Breast epithelium (tissue), 3 donors: ENCODE results near the gene CD28.

Source experiments
- POLR2AphosphoS5 ChIP-seq, 3 donors: sonication (generic); formaldehyde crosslinking; IDR thresholded peaks; one replicate each; pipeline ENCODE4 v1.6.1; 2017; ENCODE audit warnings: antibody characterized with exemption in 3 of 3
- TF ChIP-seq, protein P1 (sequence below), 3 donors: fragments of 450-650 bp; IDR thresholded peaks; one replicate each; pipeline ENCODE4 v1.5.1; 2016 to 2017; ENCODE audit warnings: antibody characterized with exemption in 3 of 3, mild to moderate bottlenecking in 3 of 3, moderate library complexity in 3 of 3

DNA sequence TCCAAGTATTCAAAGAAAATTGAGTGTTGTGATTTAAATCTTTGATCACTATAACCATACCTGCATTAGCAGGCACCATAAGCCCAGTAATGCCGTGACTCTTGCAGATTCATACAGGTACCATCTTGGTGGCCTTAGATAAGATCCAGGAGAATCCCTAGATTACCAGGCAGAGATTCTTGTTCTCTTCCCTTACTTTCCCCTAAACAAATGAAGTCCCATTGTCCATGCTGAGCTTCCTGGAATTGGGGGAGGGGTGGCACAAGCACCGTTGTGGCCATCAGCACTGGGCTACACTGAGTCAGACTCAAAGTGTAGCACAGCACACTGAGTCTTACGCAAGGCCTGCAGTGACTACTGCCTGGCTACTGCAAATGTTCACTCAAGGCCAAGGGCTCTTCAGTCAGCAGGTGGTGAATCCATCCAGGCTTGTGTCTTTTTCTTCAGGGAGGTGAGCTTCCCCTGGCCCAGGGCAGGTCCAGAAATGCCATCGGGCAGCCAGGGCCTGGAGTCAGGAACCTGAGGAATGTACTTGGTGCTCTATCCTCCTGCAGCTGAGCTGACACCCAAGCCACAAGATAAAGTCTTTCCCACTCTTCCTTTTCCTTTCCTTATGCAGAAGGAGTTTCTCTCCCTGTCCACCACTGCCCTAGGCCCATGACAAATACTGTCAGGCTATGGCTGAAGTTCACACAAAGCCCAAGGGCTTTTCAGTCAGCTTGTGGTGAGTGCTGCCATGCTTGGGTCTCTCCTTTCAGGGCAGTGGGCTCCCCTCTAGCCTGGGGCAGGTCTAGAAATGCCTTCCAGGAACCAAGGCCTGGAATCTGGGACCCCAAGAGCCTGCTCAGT, 52.6 kb downstream of the CD28 start:
- TF ChIP-seq, protein P1, sequence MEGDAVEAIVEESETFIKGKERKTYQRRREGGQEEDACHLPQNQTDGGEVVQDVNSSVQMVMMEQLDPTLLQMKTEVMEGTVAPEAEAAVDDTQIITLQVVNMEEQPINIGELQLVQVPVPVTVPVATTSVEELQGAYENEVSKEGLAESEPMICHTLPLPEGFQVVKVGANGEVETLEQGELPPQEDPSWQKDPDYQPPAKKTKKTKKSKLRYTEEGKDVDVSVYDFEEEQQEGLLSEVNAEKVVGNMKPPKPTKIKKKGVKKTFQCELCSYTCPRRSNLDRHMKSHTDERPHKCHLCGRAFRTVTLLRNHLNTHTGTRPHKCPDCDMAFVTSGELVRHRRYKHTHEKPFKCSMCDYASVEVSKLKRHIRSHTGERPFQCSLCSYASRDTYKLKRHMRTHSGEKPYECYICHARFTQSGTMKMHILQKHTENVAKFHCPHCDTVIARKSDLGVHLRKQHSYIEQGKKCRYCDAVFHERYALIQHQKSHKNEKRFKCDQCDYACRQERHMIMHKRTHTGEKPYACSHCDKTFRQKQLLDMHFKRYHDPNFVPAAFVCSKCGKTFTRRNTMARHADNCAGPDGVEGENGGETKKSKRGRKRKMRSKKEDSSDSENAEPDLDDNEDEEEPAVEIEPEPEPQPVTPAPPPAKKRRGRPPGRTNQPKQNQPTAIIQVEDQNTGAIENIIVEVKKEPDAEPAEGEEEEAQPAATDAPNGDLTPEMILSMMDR (IDR thresholded peaks at IDR 0.05): no peak
- no peak for TF ChIP-seq POLR2AphosphoS5 (IDR thresholded peaks at IDR 0.05)
